Loucy (cell line): ENCODE data around the gene KIAA1549.

ENCODE experiments used
- EZH2phosphoT487 ChIP-seq: fragments of 200-600 bp; IDR thresholded peaks from 2 replicates; pipeline ENCODE4 v1.6.1; 2018; ENCODE audit warnings: antibody characterized with exemption, mild to moderate bottlenecking, moderate library complexity, borderline replicate concordance
- TF ChIP-seq, protein P1 (sequence below): fragments of 200-600 bp; sonication (generic); conservative IDR thresholded peaks from 2 replicates; pipeline ENCODE4 v1.5.1; 2014; ENCODE audit warnings: mild to moderate bottlenecking, antibody characterized with exemption, low read length

DNA sequence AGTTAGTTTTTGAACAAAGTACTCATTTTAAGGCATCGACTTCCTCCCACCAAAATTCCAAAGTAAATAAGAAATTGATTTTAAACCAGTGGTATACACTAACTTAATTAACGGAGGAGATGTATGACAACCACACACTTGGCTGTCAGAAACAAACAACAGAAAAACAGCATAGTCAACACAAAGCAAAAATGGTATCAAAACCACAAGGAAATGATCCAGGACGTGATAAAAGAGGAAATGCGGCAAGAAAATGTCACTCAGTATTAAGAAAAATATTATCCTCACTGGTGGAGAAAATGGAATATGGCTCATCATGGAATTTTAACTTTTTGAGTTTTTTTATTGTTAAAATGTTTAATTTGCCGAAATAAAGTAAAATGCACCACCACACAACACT lies 17.5 kb downstream of the KIAA1549 start:
- TF ChIP-seq, protein P1, sequence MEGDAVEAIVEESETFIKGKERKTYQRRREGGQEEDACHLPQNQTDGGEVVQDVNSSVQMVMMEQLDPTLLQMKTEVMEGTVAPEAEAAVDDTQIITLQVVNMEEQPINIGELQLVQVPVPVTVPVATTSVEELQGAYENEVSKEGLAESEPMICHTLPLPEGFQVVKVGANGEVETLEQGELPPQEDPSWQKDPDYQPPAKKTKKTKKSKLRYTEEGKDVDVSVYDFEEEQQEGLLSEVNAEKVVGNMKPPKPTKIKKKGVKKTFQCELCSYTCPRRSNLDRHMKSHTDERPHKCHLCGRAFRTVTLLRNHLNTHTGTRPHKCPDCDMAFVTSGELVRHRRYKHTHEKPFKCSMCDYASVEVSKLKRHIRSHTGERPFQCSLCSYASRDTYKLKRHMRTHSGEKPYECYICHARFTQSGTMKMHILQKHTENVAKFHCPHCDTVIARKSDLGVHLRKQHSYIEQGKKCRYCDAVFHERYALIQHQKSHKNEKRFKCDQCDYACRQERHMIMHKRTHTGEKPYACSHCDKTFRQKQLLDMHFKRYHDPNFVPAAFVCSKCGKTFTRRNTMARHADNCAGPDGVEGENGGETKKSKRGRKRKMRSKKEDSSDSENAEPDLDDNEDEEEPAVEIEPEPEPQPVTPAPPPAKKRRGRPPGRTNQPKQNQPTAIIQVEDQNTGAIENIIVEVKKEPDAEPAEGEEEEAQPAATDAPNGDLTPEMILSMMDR: no peak
- no peak for TF ChIP-seq EZH2phosphoT487
